Measurements from ENCODE around the gene LIMCH1. TPM values are rescaled to one million over a fixed set of nuclear protein-coding genes. Genes with fewer than 3 reads are reported as not detected.
"Not testable (repeated sequence)": the region's sequence is repeated elsewhere in the genome, so short reads cannot be mapped to it uniquely, and the experiment has no call there.

The LIMCH1 gene, protein sequence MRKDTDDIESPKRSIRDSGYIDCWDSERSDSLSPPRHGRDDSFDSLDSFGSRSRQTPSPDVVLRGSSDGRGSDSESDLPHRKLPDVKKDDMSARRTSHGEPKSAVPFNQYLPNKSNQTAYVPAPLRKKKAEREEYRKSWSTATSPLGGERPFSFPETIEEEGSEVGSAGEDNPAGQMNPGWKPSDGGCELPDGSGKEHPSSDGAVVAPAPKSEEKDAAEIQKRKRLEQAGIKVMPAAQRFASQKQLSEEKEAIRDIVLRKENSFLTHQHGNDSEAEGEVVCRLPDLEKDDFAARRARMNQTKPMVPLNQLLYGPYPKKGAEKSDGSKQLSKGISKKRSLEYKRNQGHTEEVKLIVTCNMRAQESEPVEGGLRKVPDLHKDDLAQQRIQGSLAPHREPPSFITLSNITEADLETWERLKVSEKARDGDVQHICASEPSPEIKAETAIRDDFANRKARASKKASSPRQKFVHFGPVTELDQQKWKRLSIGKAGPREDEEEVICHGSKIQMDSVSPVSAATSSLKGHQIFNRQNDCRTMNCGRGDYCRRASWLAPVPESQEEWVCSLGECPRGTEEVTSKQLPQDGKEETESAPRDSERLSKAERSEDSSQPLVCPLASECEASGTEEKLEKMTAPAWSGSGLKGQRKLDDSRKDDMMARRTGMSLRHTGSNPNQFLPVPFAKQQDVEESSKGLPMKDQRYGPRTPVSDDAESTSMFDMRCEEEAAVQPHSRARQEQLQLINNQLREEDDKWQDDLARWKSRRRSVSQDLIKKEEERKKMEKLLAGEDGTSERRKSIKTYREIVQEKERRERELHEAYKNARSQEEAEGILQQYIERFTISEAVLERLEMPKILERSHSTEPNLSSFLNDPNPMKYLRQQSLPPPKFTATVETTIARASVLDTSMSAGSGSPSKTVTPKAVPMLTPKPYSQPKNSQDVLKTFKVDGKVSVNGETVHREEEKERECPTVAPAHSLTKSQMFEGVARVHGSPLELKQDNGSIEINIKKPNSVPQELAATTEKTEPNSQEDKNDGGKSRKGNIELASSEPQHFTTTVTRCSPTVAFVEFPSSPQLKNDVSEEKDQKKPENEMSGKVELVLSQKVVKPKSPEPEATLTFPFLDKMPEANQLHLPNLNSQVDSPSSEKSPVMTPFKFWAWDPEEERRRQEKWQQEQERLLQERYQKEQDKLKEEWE (N-terminal part only)
- total RNA-seq: 10 to 100 TPM in 3 of 4 donors, 1 to 10 TPM in 1; 6.7 to 26.0 (median 14.2) TPM
- polyA plus RNA-seq: 1 to 10 TPM in 2 of 3 donors, under 1 TPM in 1; 0.46 to 3.9 (median 3.0) TPM

DNA sequence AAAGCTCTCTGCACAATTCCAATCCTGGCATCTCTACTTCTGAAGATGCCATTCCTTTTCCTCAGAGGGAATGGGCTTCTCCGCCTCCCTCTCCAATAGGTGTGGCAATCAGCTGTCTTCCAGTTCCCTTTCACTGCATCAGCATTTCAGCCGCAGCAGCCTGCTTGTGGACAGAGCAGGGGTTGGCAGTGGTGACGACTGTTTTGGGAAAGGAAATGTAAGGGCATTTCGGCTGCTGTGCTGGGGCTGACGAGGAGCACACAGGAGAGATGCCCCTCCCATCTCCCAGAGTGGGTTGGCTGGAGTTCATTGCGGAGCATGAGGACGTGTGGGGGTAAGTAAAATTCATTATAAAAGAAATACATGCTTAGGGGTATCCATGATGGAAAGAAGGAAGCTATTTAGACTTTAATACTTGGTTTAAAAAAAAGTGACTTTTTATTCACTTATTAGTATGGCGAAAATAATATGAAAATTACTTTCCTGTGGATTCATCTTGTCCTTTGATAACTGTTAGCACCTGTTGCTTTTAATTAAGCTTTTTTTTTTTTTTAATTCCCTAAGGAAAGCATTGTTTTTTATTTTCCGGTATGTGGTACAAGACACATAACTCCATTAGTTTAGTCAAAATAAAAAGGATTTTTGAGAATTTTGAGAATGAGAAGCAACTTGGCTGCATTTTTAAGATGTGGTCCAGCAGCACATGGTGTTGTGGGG lies at the start of gene LIMCH1:
Gene LIMCH1, plus strand, starts transcription at position 141 of the 717 bp plus-strand sequence. CDS start 67,839 bp downstream, outside the sequence.
- 59 to 63% methylated on average over 9 of the region's 9 CpGs for WGBS, 2 donors
- DNase-seq: peak; percentile 83
- H3K4me3 ChIP-seq: peak within 1 kb of the TSS in 3 of 4 donors; percentile 8 to 22 (median 12)

DNA sequence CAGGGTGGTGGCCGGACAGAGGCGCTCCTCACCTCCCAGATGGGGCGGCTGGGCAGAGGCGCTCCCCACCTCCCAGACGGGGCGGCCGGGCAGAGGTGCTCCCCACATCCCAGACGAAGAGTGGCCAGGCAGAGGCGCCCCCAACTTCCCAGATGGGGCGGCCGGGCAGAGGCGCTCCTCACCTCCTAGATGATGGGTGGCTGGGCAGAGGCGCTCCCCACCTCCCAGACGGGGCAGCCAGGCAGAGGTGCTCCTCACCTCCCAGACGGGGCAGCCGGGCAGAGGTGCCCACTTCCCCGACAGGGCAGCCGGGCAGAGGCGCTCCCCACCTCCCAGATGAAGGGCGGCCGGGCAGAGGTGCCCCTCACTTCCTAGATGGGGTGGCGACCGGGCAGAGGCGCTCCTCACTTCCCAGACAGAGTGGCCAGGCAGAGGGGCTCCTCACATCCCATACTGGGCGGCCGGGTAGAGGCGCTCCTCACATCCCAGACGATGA lies 46.8 kb upstream of the LIMCH1 start:
- H3K27ac ChIP-seq; intact Hi-C loops (cut with DNase I); H3K27me3 ChIP-seq; H3K4me1 ChIP-seq; DNase-seq; H3K9me3 ChIP-seq; H3K36me3 ChIP-seq; H3K4me3 ChIP-seq: not testable (repeated sequence)
- WGBS, 2 donors: 95 to 96% methylated on average over 28 of the region's 28 CpGs

More for the DNA sequence above, at the start of gene LIMCH1:
- Histone ChIP-seq H3K4me1 (peaks cover 0 to 50% (median 35%) of the 10 kb centered on the region in 4 donors), H3K36me3 (no peaks in the 10 kb centered on the region), H3K9me3 (no peaks in the 10 kb centered on the region), H3K27me3 (no peaks in the 10 kb centered on the region), H3K27ac (peak within 1 kb of the TSS; percentile 59 to 79 (median 76))
- intact Hi-C loops (cut with DNase I): loop anchor here (5.0 kb wide), 1 partner anchor 176 kb away; no protein-coding TSS in a partner anchor
- TF ChIP-seq EP300 (IDR thresholded peaks at IDR 0.05) (no peak), POLR2AphosphoS5 (IDR thresholded peaks at IDR 0.05) (peak in 3 of 4 donors; percentile 19 to 50 (median 30)), POLR2A (IDR thresholded peaks at IDR 0.05) (no peak)
- TF ChIP-seq, protein P1, sequence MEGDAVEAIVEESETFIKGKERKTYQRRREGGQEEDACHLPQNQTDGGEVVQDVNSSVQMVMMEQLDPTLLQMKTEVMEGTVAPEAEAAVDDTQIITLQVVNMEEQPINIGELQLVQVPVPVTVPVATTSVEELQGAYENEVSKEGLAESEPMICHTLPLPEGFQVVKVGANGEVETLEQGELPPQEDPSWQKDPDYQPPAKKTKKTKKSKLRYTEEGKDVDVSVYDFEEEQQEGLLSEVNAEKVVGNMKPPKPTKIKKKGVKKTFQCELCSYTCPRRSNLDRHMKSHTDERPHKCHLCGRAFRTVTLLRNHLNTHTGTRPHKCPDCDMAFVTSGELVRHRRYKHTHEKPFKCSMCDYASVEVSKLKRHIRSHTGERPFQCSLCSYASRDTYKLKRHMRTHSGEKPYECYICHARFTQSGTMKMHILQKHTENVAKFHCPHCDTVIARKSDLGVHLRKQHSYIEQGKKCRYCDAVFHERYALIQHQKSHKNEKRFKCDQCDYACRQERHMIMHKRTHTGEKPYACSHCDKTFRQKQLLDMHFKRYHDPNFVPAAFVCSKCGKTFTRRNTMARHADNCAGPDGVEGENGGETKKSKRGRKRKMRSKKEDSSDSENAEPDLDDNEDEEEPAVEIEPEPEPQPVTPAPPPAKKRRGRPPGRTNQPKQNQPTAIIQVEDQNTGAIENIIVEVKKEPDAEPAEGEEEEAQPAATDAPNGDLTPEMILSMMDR (IDR thresholded peaks at IDR 0.05): no peak

DNA sequence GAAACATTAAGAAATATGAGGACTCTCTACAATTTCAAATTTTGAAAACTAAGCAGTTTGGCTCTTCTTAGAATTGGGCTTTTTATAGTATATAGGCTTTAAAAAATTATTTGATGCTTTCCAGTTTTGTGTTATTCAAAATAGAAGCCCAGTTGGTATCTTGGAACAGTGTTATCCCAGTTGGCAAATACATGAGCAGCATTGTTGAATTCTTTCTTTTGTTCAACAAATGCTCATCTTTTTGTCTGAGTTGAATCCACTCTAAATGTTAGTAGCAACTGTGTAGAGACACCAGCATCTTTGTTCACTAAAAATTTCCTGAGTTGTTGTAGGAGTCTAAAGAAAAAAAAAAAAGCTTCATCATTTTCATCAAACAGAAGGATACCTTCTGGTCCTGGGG lies 41.0 kb upstream of the LIMCH1 start:
- Histone ChIP-seq H3K27me3 (no peaks in the 10 kb centered on the region), H3K4me1 (no peaks in the 10 kb centered on the region), H3K27ac (no peak overlapping the region), H3K36me3 (no peaks in the 10 kb centered on the region), H3K9me3 (no peaks in the 10 kb centered on the region), H3K4me3 (no peak overlapping the region)
- intact Hi-C loops (cut with DNase I): no loop called here
- no peak for DNase-seq
- TF ChIP-seq POLR2AphosphoS5 (IDR thresholded peaks at IDR 0.05): no peak
- TF ChIP-seq EP300 (IDR thresholded peaks at IDR 0.05): no peak
- no peak for TF ChIP-seq POLR2A (IDR thresholded peaks at IDR 0.05)
- TF ChIP-seq, protein P1 (IDR thresholded peaks at IDR 0.05): no peak

DNA sequence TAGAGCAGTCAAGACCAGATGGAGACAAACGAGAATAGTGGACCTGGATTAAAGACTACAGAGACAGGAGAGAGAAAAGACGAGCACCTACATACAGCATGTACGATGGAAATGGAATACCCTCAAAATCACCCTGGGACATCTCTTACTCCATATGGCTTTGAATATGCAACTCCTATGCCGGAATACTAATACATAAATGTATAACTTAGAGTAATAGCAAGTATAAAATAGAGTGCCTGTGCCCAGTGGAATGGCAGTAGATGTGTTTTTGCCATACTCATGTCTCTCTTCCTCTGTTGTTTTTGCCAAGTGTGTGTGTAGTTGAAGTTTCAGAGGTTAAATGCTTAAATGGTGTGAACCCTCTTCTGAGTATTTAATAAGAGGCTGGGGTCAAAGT lies 39.8 kb upstream of the LIMCH1 start:
- WGBS, 2 donors: 85 to 90% methylated on average over 4 of the region's 4 CpGs
- H3K9me3 ChIP-seq: no peaks in the 10 kb centered on the region
- TF ChIP-seq, protein P1 (IDR thresholded peaks at IDR 0.05): no peak
- TF ChIP-seq EP300 (IDR thresholded peaks at IDR 0.05): no peak
- TF ChIP-seq POLR2AphosphoS5 (IDR thresholded peaks at IDR 0.05): no peak
- TF ChIP-seq POLR2A (IDR thresholded peaks at IDR 0.05): no peak
- H3K27me3 ChIP-seq: no peaks in the 10 kb centered on the region
- DNase-seq: no peak
- intact Hi-C loops (cut with DNase I): no loop called here
- H3K27ac ChIP-seq: no peak overlapping the region
- H3K4me1 ChIP-seq: no peaks in the 10 kb centered on the region
- no peak overlapping the region for H3K4me3 ChIP-seq
- H3K36me3 ChIP-seq: no peaks in the 10 kb centered on the region
